ENCODE results near the gene DOCK8.

The DOCK8 gene

DNA sequence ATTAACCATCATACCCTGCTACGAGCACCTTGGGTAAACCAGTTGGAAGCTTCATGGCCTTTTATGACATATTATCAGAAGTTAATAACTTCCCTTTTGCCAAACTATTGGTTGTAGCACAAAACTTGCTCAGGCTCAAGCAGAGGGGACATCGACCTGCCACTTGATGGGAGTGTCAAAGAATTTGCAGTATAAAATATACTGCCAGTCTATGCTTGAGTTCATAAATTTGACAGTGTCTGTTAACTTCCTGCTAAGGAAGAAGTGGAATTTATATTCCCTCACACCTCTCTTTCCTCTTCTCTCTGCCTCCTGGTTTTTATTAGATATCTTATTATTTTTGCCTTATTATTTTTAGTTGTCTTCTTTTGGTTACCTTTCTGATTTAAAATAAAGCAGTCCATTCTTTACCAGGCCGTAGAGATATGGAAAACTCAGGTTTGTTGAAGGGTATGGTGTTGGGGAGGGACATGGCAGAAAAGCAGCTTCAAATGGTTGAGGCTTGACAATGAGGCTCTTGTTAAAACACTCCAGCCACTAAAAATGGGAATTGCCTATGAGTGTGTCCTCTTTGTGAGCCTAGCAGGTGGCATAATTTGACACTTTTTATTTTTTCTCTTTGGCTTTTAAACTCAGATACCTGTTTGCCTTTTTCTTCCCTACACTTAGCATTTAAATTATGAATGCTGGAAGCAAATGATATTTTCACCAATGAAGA, 298.0 kb downstream of the DOCK8 start:
- no peak for DNase-seq

Measured in activated CD4-positive, alpha-beta T cell treated with anti-CD3 and anti-CD28 coated beads, Interleukin-10, Interleukin-2, amounts not matched to agents 100 ng/mL and 50 ng/mL, durations not matched to agents 16 hours and 8 hours (primary cell).